Upper lobe of left lung (tissue), 6 donors: ENCODE results near the gene FPGS. TPM values are rescaled to one million over a fixed set of nuclear protein-coding genes. Genes with fewer than 3 reads are reported as not detected.
"Not testable (repeated sequence)": the region's sequence is repeated elsewhere in the genome, so short reads cannot be mapped to it uniquely, and the experiment has no call there.

ENCODE experiments used
- ATAC-seq, 2 donors: fragments of 200-7000 bp; cut with Tn5 transposase; one replicate each; pipeline ENCODE4 v1.9.1; 2022; ENCODE audit warnings: mild to moderate bottlenecking in 2 of 2, moderate library complexity in 2 of 2; ENCODE audit not compliant: low FRiP score in 2 of 2
- DNase-seq, 2 donors: peaks; one replicate each; pipeline ENCODE4 v3.0.0-alpha.2; 2019 to 2020
- H3K27ac ChIP-seq, 4 donors: fragments of 200-600 bp; sonication (generic); one replicate each; pipeline ENCODE4 v1.5.1; 2016 to 2019
- H3K27me3 ChIP-seq, 4 donors: fragments of 200-600 bp; sonication (generic); one replicate each; pipeline ENCODE4 v1.5.1; 2017 to 2019
- H3K36me3 ChIP-seq, 4 donors: fragments of 200-600 bp; sonication (generic); one replicate each; pipeline ENCODE4 v1.5.1; 2016 to 2019
- H3K4me1 ChIP-seq, 4 donors: fragments of 200-600 bp; sonication (generic); one replicate each; pipeline ENCODE4 v1.5.1; 2018 to 2019
- H3K4me3 ChIP-seq, 4 donors: fragments of 200-600 bp; sonication (generic); one replicate each; pipeline ENCODE4 v1.5.1; 2017 to 2019; ENCODE audit warnings: mild to moderate bottlenecking in 2 of 4, moderate library complexity in 1 of 4
- H3K9me3 ChIP-seq, 4 donors: fragments of 200-600 bp; sonication (generic); one replicate each; pipeline ENCODE4 v1.5.1; 2018 to 2019
- CTCF ChIP-seq, 6 experiments: fragments of 450-650 bp in 4 of 6; fragments of 200-600 bp in 2 of 6; sonication (generic) in 2 of 6; IDR thresholded peaks; one replicate each; pipeline ENCODE4 v1.5.1; 2016 to 2019; ENCODE audit warnings: antibody characterized with exemption in 6 of 6
- EP300 ChIP-seq, 4 donors: sonication (generic); formaldehyde crosslinking; IDR thresholded peaks; one replicate each; pipeline ENCODE4 v1.5.1; 2017; ENCODE audit warnings: antibody characterized with exemption in 4 of 4, control low read depth in 2 of 4
- POLR2A ChIP-seq, 4 donors: fragments of 450-650 bp; IDR thresholded peaks; one replicate each; pipeline ENCODE4 v1.5.1; 2016 to 2017; ENCODE audit warnings: antibody characterized with exemption in 4 of 4, mild to moderate bottlenecking in 2 of 4
- POLR2AphosphoS5 ChIP-seq, 2 donors: sonication (generic); formaldehyde crosslinking; IDR thresholded peaks; one replicate each; pipeline ENCODE4 v1.5.1; 2017; ENCODE audit warnings: antibody characterized with exemption in 2 of 2
- WGBS, 2 donors: methylation state at CpG; one replicate each; pipeline ENCODE4 v1.1.5; 2017 to 2018; 5-methylcytosine and 5-hydroxymethylcytosine counted together
- total RNA-seq, 6 donors: library from RNA; depleted of rRNA in 4 of 6; stranded (reverse); fragments of >200 nt in 4 of 6; gene quantifications; one replicate each; pipeline versions ENCODE4 v1.1.0 to v1.2.1, GENCODE V29; 2016 to 2021
- donor health status: DM: no; HTN: no; CAD: no; lungs with moderate emphysema.
- donor health status: DM: no; HTN: yes; CAD: no; lungs with severe emphysema.

Gene FPGS
- total RNA-seq, 6 donors from 2014 or later = 85.1 to 337 (median 95.5) TPM

GRCh38 chr9:127829205-127829906 is 26.7 kb downstream of the FPGS start:
- TF ChIP-seq POLR2A (IDR thresholded peaks at IDR 0.05) (no peak), EP300 (IDR thresholded peaks at IDR 0.05) (no peak), POLR2AphosphoS5 (IDR thresholded peaks at IDR 0.05) (no peak), CTCF (IDR thresholded peaks at IDR 0.05) (no peak)
- Histone ChIP-seq H3K27ac (peak overlapping the region; percentile 79 to 96 (median 86)), H3K4me3 (no peak overlapping the region), H3K4me1 (peaks cover 63 to 80% (median 75%) of the 10 kb centered on the region in 4 donors), H3K9me3 (no peaks in the 10 kb centered on the region), H3K36me3 (peaks cover 0 to 36% (median 24%) of the 10 kb centered on the region in 4 donors), H3K27me3 (no peaks in the 10 kb centered on the region)
- 77 to 90% methylated on average over 5 to 6 of the region's 6 CpGs for WGBS, 2 donors
- no peak for ATAC-seq
- no peak for DNase-seq

GRCh38 chr9:127832248-127832647 is 29.6 kb downstream of the FPGS start:
- no peaks in the 10 kb centered on the region for H3K9me3 ChIP-seq
- H3K27ac ChIP-seq = peak overlapping the region; percentile 83 to 96 (median 88)
- no peak for DNase-seq
- WGBS, 2 donors = 42 to 49% methylated on average over 7 of the region's 7 CpGs
- no peak for ATAC-seq
- peaks cover 0 to 14% (median 0%) of the 10 kb centered on the region in 4 donors for H3K36me3 ChIP-seq
- no peaks in the 10 kb centered on the region for H3K27me3 ChIP-seq
- TF ChIP-seq POLR2AphosphoS5 (IDR thresholded peaks at IDR 0.05) (no peak), EP300 (IDR thresholded peaks at IDR 0.05) (no peak), POLR2A (IDR thresholded peaks at IDR 0.05) (no peak), CTCF (IDR thresholded peaks at IDR 0.05) (no peak)
- H3K4me3 ChIP-seq = no peak overlapping the region
- peaks cover 71 to 89% (median 81%) of the 10 kb centered on the region in 4 donors for H3K4me1 ChIP-seq

GRCh38 chr9:127833555-127833954 is 30.9 kb downstream of the FPGS start:
- DNase-seq = no peak
- Histone ChIP-seq H3K4me3 (no peak overlapping the region), H3K4me1 (peaks cover 72 to 89% (median 81%) of the 10 kb centered on the region in 4 donors)

GRCh38 chr9:127835991-127836516 is 33.4 kb downstream of the FPGS start:
- H3K4me3 ChIP-seq = peak overlapping the region in 1 of 4 donors; percentile 15
- ATAC-seq (peak; percentile 21 to 59), DNase-seq (peak; percentile 53 to 86)
- H3K27ac ChIP-seq = peak overlapping the region; percentile 87 to 96 (median 90)
- TF ChIP-seq EP300 (IDR thresholded peaks at IDR 0.05) (peak in 1 of 4 donors; percentile 27), POLR2AphosphoS5 (IDR thresholded peaks at IDR 0.05) (no peak)
- WGBS, 2 donors = 20 to 31% methylated on average over 1 to 17 of the region's 17 CpGs
- H3K27me3 ChIP-seq = no peaks in the 10 kb centered on the region
- H3K9me3 ChIP-seq = no peaks in the 10 kb centered on the region
- H3K36me3 ChIP-seq = peaks cover 0 to 20% (median 2%) of the 10 kb centered on the region in 4 donors
- peaks cover 80 to 85% (median 83%) of the 10 kb centered on the region in 4 donors for H3K4me1 ChIP-seq

More at GRCh38 chr9:127833555-127833954, 30.9 kb downstream of the FPGS start:
- no peaks in the 10 kb centered on the region for H3K9me3 ChIP-seq
- H3K27me3 ChIP-seq = no peaks in the 10 kb centered on the region
- WGBS, 2 donors = 45 to 50% methylated on average over 1 of the region's 1 CpG
- peak overlapping the region; percentile 83 to 96 (median 88) for H3K27ac ChIP-seq
- peaks cover 0 to 14% (median 0%) of the 10 kb centered on the region in 4 donors for H3K36me3 ChIP-seq
- TF ChIP-seq EP300 (IDR thresholded peaks at IDR 0.05) = no peak
- peak in 1 of 2 donors; percentile 11 for TF ChIP-seq POLR2AphosphoS5 (IDR thresholded peaks at IDR 0.05)
- no peak for TF ChIP-seq POLR2A (IDR thresholded peaks at IDR 0.05)
- ATAC-seq = peak in 1 of 2 donors; percentile 41

DNA sequence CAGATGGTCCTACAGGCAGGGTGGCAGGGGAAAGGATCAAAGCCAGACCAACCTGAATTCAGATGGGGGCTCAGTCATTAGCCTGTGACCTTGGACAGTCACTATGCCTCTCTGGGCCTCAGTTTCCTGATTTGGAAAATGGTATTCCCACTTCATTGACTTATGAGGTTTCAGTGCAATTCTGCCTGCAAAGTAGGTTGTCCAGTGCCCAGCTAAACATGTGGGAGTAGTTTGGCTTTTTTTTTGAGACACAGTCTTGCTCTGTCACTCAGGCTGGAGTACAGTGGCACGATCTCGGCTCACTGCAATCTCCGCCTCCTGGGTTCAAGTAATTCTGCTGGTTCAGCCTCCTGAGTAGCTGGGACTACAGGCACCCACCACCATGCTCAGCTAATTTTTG is 33.9 kb downstream of the FPGS start:
- not testable (repeated sequence) for H3K27me3 ChIP-seq, DNase-seq, ATAC-seq, H3K9me3 ChIP-seq
- 63 to 64% methylated on average over 3 of the region's 3 CpGs for WGBS, 2 donors
- peaks cover 82 to 88% (median 83%) of the 10 kb centered on the region in 4 donors for H3K4me1 ChIP-seq
- peaks cover 0 to 26% (median 4%) of the 10 kb centered on the region in 4 donors for H3K36me3 ChIP-seq
- H3K4me3 ChIP-seq = peak overlapping the region in 1 of 4 donors; percentile 15
- peak overlapping the region; percentile 87 to 96 (median 90) for H3K27ac ChIP-seq

DNA sequence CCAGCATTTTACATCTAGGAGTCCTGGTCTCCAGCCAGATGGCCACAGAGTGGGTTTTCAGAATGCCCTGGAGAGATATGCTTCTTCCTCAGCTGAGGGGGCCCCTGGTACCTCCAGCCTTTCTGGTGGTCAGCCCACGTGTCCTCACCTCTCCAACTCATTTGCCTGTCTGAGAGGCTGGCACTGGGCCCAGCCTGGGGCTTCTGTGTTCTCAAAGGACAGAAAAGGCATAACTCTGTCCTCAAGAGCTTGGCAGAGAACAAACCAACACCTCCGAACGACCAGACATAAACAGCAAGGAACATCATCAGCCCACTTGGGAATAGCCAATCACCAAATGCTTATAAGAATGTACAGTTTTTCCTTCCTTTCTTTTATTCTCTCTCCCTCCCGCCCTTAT is 34.7 kb downstream of the FPGS start:
- peak overlapping the region in 1 of 4 donors; percentile 7 for H3K4me3 ChIP-seq
- 25 to 41% methylated on average over 4 of the region's 4 CpGs for whole genome bisulfite sequencing, 2 donors
- TF ChIP-seq EP300 (IDR thresholded peaks at IDR 0.05) (peak in 1 of 4 donors; percentile 20), POLR2A (IDR thresholded peaks at IDR 0.05) (no peak)
- ATAC-seq (no peak), DNase-seq (no peak)
- H3K36me3 ChIP-seq = peaks cover 0 to 31% (median 7%) of the 10 kb centered on the region in 4 donors
- H3K27ac ChIP-seq = peak overlapping the region; percentile 87 to 96 (median 90)
- no peaks in the 10 kb centered on the region for H3K9me3 ChIP-seq
- H3K27me3 ChIP-seq = no peaks in the 10 kb centered on the region
- H3K4me1 ChIP-seq = peaks cover 74 to 87% (median 79%) of the 10 kb centered on the region in 4 donors
